GM19397 (cell line): ENCODE measurements around the gene LRRK1.

Experiments used
- ATAC-seq: cut with Tn5 transposase; IDR thresholded peaks from one replicate; pipeline ENCODE4 v1.9.1; 2021; ENCODE audit warnings: mild to moderate bottlenecking, moderate library complexity; ENCODE audit not compliant: unreplicated experiment

Gene LRRK1

DNA sequence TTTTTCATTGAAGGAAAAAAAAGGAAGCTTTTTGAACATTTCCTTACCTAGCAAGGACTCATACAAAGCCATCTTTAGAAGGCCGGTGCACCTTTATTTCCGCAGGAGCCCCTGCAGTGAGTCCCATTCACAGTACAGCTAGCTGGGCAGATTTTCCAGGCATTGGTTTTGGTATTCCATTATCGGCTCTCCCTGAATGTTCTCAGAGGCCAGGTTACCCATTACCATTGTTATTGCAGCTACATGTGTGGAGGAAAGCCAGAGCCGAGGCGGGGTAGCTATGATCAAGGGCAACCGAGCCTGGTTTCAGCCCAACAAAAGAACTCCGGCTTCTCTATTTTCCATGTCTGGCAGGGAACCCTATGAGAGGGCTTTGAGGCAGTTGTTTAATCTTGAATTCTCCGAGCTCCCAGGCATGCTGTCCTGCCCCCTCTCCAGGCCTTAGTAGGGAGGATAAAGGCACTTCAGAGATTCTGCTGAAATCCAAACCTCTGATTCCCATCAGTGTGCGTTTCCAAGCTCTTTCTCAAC, 100.3 kb downstream of the LRRK1 start:
- ATAC-seq: no peak

DNA sequence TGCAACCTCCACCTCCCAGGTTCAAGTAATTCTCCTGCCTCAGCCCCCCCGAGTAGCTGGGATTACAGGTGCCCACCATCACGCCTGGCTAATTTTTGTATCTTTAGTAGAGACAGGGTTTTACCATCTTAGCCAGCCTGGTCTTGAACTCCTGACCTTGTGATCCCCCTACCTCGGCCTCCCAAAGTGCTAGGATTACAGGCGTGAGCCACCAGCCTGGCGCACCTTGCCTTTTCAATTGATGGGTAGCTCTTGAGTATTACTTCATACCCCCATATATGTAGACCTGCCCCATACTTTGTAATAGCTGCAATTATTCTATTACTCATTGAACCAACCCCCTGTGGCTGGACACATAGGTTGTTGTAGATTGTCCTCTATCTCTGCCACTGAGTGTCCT, 101.3 kb downstream of the LRRK1 start:
- ATAC-seq: no peak

DNA sequence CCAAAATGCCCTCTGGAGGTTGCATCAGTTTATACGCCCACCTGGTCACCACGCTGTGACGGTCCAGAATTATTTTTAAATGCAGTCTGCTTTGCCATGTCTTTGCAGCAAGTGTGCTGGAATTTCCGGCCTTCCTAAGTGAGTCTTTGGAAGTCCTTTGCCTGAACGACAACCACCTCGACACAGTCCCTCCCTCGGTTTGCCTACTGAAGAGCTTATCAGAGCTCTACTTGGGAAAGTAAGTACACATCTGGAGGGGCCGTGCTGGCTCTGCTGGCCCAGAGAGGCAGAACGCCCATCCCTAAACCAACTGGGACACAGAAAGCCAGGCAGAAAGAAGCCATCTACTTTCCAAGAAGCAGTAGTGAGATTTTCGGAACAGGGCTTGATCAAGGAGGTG, 101.8 kb downstream of the LRRK1 start:
- no peak for ATAC-seq

DNA sequence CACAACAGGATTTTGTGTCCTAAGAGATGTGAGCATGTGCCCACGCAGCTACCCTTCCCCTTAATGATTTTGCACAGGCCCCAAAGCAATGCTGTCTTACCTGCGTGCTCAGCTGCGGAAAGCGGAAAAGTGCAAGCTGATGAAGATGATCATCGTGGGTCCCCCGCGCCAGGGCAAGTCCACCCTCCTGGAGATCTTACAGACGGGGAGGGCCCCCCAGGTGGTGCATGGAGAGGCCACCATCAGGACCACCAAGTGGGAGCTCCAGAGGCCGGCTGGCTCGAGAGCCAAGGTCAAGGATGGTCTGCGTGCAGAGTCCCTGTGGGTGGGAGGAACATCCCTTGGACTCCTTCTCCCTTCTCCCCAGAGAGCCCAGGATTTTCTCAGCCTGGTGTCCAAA, 103.1 kb downstream of the LRRK1 start:
- no peak for ATAC-seq

DNA sequence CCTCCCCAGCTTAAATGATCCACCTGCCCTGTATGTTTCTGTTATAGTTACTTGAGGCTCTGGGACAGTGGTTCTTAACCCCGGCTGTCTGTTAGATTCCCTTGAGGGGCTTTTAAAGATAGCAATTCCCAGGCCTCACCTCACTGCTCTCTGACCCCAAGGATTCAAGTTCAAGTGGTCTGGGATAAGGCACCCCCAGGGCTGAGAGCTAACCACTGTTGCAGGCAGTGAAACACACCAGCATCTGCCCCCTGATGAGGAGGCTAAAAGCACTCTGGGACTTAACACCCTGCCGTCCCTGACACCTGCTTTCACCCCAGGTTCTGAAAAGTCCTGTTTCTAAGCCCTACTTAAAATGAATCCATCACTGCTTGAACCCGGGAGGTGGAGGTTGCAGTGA, 103.7 kb downstream of the LRRK1 start:
- no peak for ATAC-seq

DNA sequence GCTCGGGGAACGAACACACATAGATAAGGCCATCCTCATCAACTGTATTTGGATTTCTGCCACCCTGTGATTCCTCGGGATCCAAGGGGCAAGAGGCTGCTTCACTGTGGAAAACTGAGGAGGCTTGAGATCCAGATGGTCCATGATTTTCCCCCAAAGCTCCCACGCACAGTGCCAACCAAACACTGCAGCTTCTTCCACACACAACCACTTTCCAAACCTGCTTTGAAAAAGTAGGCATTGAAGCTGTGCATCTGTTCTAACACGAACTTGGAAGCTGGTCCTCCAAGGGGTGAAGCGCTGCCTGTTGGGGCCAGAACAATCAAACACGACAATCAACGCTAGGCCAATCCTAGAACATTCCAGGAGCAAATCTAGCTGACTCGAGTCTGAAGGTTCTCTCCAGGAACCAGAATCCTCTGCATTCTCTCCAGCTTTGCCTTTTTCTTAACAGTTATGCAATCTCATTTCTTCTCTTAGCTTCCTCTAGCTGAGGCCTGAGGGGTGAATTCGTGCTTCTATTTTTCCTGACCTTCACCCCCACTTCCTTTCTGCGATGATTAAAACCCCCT, 104.4 kb downstream of the LRRK1 start:
- no peak for ATAC-seq

DNA sequence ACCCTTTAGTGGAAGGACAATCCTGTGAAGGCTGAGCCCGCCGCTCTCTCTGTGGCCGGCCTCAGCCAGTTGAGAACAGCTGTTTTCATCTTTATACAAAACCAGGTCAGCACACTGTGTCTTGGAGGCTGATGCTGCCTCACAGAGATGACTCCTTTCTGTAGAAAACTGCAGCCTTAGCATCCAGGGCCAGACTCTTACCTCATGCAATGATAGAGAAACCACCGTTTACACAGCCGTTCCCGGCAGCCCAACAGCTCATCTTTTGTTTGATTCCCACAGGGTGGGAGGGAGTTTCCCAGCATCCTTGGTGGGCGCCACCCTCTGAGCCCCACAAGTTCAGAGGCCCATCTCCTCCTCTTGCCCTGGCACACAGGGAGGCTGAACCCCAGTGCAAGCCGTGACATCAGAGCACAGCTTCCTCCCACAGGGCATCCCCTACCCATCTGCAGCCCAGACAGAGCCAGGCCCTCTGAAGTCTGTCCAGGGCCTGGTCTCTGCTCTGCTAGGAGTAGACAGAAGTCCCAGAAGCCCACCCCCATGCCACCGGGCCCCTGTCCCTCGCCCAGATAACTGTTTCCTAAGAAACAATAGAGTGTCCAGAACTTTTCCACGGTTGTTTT, 105.0 kb downstream of the LRRK1 start:
- ATAC-seq: no peak

DNA sequence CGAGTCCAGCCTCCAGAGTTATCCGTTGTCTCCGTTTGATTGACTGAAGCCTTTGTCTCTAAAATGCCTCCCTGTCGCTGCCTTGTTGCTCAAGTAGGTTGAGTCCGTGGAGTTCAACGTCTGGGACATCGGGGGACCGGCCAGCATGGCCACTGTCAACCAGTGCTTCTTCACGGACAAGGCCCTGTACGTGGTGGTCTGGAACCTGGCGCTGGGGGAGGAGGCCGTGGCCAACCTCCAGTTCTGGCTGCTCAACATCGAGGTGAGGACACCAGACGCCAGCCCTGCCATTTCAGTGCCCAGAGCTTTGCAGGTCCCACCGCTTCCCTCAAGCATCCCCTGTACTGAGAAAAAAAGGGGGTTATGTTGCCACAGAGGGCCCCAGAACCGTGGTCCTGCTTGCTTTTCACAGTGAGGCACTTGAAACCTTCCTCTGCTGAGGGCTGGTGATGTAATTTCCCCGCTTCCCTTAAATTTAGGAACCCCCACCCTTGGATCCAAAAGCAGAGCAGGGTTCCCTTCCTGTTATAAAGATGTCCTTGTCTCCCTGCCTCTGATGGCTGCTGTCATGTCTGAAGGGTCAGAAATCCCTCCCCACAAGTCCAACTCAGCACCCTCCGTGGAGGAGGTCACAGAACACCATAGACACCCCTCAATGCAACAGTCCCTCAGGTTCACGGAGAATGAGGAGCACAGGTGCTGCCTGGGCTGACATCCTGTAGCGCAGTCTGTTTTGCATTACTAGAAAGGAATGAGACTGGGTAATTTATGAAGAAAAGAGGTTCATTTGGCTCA, 105.7 kb downstream of the LRRK1 start:
- ATAC-seq: no peak

DNA sequence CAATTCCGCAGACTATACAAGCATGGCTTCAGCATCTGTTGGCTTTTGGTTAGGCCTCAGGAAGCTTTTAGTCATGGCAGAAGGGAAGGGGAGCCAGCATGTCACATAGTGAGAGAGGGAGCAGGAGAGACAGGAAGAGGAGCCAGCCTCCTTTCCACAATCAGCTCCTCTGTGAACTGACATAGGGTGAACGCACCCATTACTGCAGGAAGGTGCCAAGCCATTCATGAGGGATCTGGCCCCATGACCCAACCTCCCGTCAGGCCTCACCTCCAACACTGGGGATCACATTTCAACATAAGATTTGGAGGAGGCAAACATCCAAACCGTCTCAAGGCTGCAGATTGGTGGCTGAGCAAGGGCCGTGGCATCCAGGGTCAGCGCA, 106.3 kb downstream of the LRRK1 start:
- ATAC-seq: no peak

DNA sequence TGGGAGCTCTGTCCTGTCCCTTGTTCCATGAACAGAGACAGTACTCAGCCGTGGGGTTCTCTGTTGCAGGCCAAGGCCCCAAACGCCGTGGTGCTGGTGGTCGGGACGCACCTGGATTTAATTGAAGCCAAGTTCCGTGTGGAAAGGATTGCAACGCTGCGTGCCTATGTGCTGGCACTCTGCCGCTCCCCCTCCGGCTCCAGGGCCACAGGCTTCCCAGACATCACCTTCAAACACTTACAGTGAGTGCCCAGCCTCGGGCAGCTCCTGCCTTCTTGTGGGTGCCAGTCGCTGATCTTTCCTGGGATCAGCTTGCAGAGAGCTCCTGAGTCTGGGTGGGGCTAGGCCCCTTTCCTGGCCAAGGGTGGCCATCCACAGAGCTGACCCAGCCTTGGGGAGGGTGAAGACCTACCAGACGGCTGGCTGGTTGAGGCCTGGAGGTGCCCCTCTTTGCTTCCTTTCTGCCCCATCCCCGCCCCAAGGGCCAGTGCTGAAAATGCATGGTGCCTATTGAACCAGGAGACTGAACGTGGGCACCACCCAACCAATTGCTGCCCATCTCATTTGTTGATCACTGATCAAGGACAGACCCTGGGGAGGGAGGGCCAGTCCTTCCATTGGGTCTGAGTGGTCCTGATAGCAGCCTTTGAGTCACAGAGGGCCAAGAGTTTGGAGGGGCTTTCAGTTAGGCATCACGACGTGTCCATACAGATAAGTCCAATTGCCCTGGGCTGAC, 106.9 kb downstream of the LRRK1 start:
- no peak for ATAC-seq

DNA sequence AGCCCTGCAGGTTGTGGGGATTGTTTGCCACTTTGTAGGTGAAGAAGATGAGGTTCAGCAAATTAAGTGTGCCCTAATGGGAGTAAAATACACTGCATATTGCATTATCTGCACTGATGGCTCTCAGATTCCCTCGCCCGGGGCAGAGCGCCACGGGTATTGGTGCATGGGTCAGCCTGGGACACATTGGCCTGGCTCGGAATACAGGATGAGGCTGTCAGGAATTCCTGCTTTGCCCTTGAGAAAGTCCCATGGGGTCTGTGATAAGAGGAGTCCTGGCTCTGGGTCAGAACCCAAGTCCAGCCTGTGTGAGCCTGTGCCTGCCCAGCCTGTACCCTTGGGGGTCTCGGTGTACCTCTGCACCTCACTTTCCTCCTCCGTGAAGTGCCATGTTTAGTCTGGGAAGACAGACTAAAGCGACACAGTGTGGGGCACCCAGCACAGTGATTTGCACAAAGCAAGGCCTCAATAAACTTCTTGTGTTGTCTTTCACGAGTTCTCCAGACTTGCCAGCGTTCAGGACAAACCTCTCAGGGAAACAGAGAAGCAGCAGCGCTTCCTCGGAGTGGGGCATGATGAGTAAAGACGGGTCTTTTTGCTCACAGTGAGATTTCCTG, 107.6 kb downstream of the LRRK1 start:
- ATAC-seq: no peak

DNA sequence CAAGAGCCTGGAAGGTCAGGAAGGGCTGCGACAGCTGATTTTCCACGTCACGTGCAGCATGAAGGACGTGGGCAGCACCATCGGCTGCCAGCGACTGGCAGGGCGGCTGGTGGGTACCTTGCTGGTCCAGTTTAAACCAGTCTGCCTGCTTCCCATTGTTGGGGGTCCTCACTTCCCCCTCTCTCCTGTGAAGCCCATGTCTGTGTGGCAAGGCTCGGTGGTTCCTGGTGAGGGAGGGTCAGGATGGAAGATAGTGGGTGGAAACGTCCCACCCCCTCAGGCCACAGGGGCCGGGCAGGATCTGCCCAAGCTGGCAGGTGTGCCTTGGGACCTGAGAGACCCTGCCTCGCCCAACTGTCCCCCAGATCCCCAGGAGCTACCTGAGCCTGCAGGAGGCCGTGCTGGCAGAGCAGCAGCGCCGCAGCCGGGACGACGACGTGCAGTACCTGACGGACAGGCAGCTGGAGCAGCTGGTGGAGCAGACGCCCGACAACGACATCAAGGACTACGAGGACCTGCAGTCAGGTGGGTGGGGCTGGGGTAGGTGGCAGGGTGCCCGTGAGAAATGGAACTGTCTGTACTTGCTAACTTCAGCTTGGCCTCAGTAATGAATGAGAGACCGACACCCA, 108.2 kb downstream of the LRRK1 start:
- ATAC-seq: no peak

DNA sequence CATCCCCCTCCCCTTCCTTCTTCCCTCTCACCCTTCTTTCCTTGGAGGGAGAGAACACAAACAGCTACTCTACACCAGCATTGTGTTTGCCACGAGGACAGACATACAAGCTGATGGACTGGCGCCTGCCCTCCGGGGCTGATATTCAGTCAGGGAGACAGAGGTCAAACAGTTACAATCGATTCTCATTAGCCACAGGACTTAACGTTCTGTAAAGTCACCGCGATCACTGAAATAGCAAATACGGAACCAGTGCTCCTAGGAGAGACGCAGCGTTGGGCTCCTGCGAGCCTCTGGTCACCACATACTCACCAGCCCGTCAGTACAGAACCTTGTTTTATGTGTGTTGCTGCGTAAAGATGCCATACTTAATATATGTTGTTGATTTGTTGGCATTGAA, 108.8 kb downstream of the LRRK1 start:
- ATAC-seq: no peak

DNA sequence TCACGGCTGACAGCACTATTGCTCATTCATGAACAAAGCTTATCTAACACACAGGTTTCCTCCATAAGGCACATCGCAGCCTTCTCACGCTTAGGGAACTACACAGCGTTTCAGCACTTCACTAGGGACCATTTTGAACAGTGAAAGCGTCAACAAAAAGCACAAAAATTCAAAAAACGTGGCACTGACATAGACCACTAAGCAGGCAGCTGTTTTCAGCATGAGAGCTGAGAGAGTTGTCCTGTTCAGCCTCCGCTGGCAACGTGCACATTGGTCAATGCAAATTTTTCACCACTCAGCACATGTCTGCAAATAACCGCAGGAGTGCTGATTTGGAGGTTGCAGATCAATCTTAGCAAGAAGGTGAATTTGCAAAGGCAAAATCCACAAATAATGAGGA, 109.2 kb downstream of the LRRK1 start:
- no peak for ATAC-seq

DNA sequence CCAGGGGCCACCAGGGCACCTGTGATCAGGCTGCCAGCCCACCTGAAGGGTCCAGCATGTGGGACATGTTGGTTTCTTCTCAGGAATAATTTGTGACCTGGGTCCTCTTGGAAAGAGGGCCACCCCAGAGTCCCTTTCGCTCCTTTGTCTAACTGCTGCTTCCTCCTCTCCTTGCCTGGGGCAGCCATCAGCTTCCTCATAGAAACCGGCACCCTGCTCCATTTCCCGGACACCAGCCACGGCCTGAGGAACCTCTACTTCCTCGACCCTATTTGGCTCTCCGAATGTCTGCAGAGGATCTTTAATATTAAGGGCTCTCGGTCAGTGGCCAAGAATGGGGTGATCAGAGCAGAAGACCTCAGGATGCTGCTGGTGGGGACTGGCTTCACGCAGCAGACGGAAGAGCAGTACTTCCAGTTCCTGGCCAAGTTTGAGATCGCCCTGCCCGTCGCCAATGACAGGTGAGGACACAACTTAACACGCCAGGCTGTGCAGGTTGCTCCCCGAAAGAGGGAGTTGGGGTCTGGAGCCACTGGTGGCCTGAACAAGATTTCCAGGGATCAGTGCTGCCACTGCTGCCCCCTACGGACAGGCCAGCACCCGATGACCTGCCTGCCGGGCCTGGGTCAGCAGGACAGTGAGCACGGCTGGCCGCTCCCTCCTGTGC, 109.7 kb downstream of the LRRK1 start:
- no peak for ATAC-seq

DNA sequence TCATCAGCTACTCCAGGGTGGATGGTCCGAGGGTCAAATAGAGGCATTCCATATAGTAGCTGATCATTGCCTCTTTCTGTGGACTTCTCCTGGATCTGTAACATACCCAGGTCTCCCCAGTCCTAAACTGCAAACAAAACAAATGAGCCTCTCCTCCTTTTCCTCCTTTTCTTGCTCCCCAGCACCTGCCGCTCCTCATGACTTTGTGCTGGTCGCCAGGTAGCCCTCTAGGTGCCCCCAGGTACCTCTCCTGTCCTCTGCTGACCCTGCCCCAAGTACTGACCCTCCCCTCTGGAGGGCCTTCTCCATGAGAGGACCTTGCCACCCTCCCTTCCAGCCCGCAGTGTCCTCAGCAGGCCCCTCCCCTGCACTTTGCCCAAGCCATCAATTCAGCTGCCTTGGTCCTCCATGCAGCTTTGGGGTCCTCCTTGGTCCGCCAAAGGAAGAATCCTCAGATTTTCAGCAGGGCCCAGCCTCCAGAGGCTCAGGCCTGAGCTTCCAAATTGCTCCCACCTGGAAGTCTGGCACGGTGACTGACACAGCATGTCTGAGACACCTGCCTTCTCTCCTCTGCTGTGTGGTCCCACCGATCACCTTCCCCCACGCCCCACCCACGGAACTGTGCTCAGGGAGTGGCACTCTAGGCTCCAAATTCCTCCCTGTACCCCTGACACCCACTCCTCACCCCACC, 111.0 kb downstream of the LRRK1 start:
- no peak for ATAC-seq

DNA sequence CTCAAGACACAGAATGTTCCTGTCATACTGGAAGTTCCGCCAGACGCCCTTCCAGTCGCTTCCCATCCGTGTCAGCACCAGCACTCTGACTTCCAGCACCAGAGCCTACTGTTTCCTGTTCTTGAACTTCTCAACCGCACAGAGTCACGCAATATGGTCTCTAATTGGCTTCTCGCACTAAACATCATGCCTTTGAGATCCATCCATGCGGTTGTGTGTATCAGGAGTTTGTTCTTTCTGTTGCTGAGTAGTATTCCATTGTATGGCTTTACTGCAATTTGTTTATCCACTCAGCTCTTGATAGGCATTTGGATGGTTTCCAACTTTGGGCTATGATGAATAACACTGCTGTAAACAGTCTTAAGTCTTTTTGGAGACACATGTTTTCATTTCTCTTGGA, 112.1 kb downstream of the LRRK1 start:
- no peak for ATAC-seq

DNA sequence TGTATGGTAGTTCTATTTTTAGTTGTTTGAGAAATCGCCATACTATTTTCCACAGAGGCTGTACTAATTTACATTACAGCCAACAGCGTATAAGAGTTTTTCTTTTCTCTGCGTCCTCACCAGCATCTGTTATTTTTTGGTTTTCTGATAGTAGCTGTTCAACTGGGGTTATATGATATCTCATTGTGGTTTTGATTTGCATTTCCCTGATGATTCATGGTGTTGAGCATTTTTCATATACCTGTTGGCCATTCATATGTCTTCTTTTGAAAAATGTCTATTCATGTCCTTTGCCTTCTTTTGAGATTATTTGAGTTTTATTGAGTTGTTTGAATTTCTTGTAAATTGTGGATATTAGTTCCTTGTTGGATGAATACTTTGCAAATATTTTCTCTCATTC, 114.6 kb downstream of the LRRK1 start:
- ATAC-seq: no peak

DNA sequence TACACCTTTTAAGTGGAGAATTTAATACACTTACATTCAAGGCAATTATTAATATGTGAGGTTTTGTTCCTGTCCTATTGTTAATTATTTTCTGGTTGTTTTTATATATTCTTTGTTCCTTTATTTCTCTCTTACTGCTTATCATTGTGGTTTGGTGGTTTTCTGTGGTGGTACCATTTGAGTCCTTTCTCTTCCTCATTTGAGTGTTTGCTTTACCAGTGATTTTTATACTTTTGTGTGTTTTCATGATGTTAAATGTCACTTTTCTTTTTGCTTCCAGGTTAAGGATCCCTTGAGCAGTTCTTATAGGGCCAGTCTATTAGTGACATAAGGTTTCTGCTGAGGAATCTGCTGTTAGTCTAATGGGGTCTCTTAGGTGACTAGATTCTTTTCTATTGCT, 116.5 kb downstream of the LRRK1 start:
- no peak for ATAC-seq

DNA sequence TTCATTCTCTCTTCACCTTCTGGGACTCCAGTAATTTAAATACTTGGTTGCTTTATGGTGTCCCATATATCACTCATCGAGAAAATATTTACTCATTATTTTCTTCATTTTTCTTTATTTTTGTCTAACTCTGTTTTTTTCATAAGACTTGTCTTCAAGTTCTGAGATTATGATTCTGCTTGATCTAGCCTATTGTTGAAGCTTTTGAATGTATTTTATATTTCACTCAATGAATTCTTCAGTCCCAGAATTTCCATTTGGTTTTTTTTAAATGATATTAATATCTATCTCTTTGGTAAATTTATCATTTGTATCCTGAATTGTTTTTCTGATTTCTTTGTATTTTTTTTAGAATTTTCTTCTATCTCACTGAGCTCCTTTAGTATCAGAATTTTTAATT, 117.0 kb downstream of the LRRK1 start:
- ATAC-seq: no peak
